Right lobe of liver (tissue), 4 donors: Measurements from ENCODE around the gene PAFAH1B1.

Source experiments
- CTCF ChIP-seq, 4 donors: fragments of 200-600 bp in 3 of 4; fragments of 450-650 bp in 1 of 4; IDR thresholded peaks; one replicate each; pipeline versions ENCODE4 v1.5.1 to v1.8.0; 2016 to 2022; ENCODE audit warnings: antibody characterized with exemption in 4 of 4, mild to moderate bottlenecking in 2 of 4
- POLR2A ChIP-seq: fragments of 450-650 bp; IDR thresholded peaks from one replicate; pipeline ENCODE4 v1.6.1; 2017; ENCODE audit warnings: antibody characterized with exemption, mild to moderate bottlenecking
- donor health status: DM: no; HTN: no; CAD: no.
- donor health status: DM: no; HTN: no; CAD: no.
- donor health status: DM: no; HTN: yes; CAD: no.

GRCh38 chr17:2687074-2687418, 93.6 kb downstream of the PAFAH1B1 start:
- no peak for TF ChIP-seq CTCF (IDR thresholded peaks at IDR 0.05)
- TF ChIP-seq POLR2A: no peak
